H4 (cell line): Measurements from ENCODE around the gene KLRK1. TPM values are rescaled to one million over a fixed set of nuclear protein-coding genes. Genes with fewer than 3 reads are reported as not detected.
"Not testable (repeated sequence)": the region's sequence is repeated elsewhere in the genome, so short reads cannot be mapped to it uniquely, and the experiment has no call there.

Source experiments
- DNase-seq: peaks from one replicate; pipeline ENCODE4 v3.0.0-alpha.2; 2015; ENCODE audit warnings: low spot score
- total RNA-seq: library from RNA; depleted of rRNA; stranded (reverse); fragments of >200 nt; shearing (Covaris generic); gene quantifications from 2 replicates; pipeline ENCODE4 v1.2.3, GENCODE V29; 2014; rRNA removed

Gene KLRK1
- total RNA-seq, 1 experiment from 2014 or later: not detected

DNA sequence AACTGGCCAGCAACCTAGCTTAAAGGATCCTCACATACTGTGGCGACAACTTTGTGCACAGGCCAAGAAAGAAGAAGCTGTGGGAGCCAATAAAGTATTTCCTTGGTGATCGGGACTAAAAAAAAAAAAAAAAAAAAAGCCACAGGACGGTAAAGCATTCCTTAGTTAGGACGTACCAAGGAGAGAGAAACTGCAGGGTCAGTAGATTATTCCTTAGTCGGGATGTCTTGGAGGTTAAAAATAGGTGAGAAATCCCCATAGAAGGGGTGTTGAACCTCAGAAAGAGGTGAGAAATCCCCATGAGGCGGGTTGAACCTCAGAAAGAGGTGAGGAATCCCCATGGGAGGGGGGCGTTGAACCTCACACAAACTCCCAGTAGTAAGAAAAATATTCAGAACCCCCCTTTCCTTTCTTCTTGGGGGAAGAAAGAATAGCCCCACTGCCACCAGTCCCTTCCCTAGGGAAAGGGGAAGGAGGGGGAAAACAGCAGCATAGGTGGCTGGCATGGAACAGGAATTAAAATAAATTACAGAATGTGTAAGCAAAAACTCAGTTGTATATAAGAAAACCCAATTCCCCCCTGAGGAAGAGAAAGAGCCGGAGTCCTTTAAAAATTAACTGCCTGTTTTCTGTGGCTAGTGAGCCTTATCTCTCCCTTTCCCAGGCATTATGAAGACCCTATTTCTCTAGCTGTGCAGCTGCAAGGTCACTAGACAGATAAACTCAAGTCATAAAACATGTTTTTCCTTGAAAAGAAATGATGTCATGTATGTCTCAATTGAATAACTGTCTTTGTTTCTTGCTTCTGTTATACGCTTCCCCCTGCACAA lies 26.8 kb downstream of the KLRK1 start:
- peak; percentile 71 for DNase-seq

DNA sequence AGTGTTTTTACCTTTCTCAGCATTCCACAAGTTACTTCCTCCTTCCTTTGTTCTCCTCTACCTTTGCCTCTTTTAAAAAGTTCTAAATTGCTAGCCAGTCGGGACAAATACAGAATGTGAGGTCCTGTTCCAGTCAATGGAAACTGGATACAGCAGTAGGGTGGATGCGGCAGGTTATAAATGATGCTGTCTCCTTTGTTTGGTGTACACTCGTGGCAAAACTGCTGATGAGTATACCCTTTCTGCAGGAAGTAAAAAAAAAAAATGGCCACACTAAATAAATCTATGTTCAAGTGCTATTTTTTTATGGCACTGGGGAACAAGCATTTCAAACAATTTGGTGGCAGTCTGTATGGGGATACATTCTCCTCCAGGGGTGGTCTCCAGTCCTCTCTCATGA lies 27.5 kb downstream of the KLRK1 start:
- DNase-seq: no peak

DNA sequence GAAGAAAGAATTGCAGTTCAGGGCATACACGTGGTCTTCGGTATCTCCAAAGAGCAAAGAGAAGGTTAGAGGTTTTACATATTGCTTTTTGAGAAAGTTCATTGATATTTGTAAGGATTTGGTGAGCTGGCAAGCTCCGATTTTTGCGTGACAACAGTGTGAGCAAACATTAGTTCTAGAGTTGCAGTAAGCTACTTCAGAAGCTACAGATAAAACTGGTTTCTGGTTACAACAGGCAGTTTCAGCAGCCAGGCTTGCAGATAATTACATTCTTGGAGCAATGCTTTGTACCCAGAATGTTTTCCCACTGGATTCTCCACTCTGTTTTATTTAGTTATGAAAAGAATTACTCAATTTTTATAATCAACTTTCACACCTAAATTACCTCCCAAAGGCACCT lies 28.2 kb downstream of the KLRK1 start:
- peak; percentile 82 for DNase-seq

DNA sequence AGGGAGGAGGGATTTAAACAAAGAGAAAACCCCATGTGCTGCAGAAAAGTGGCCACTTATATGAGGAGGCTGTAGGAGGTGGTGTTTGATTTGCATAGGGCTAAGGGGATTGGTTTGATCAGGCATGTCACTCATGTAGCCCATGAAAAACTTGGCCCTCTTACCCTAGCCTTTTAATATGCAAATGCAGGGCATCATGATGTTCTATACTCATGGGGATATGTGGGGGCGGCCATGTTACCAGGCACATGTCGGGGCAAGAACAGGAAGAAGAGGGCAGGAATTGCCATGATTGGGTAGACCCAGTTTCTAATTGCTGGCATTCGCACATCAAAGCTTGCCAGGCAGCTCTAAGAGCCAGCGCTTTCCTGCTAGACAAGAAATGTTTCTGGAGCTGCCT lies 28.8 kb downstream of the KLRK1 start:
- DNase-seq: peak; percentile 76

DNA sequence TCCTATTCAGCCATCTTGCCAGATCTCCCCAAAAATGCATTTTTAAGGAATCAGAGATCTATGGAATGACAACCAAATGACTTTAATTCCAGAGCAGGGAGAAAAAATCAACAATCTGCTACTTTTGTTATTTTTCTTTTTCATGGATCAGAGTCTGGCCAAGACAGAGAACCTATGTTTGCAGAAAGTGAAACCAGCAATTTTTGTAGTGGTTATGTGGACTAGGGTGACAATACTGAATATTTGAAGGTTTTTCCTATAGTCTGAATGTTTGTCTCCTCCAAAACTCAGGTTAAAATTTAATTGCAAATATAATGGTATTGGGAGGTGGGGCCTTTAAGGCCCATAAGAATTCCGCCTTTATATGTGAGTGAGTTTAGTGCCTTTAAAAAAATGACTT lies 30.9 kb downstream of the KLRK1 start:
- no peak for DNase-seq

DNA sequence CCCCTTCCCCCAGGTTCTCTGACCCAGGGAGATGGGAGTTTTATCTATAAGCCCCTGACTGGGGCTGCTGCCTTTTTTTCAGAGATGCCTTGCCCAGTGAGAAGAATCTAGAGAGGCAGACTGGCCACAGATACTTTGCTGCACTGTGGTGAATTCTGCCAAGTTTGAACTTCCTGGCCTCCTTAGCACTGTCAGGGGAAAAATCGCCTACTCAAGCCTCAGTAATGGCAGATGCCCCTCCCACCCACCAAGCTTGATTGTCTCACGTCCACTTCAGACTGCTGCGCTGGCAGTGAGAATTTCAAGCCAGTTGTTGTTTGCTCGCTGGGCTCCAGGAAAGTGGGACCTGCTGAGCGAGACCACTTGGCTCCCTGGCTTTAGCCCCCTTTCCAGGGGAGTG lies 31.7 kb downstream of the KLRK1 start:
- DNase-seq: no peak

DNA sequence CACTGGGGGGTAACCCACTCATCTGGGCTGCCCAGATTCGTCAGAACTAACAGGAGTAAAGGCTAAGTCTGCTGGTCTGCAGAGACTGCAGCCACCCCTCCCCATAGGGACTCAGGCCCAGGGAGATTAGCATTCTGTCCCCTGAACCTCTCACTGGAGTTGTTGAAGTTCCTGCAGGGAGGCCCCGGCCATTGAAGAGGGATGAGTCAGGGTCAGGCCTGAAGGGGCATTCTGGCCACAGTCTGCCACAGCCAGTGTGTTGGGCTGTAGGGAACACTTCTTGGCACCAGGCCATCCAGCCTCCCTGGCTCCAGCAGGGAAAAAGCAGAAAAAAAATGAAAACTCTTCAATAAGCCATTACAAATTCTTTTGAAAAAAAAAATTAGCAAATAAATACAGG lies 35.3 kb downstream of the KLRK1 start:
- peak; percentile 48 for DNase-seq

DNA sequence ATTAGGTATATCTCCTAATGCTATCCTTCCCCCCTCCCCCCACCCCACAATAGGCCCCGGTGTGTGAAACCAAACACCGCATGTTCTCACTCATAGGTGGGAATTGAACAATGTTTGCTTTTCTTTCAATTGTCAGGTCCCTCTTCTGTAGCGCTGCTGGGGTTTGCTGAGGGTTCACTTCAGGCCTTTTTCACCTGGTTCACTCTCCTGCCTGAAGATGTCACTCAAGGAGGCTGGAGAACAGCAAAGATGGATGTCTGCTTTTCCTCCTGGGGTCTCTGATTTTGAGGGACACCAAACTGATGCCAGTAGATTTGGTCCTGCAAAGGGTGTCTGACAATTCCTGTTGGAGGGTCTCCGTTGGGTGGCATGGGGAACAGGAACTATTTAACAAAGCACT lies 35.8 kb downstream of the KLRK1 start:
- no peak for DNase-seq

DNA sequence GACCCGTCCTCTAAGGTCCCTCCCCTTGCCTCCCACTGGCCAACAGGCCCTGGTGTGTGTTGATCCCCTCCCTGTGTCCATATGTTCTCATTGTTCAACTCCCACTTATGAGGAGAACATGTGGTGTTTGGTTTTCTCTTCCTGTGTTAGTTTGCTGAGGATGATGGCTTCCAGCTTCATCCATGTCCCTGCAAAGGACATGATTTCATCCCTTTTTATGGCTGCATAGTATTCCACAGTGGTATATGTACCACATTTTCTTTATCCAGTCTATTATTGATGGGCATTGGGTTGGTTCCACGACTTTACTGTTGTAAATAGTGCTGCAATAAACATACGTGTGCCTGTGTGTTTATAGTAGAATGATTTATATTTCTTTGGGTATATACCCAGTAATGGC lies 38.4 kb downstream of the KLRK1 start:
- DNase-seq: not testable (repeated sequence)

DNA sequence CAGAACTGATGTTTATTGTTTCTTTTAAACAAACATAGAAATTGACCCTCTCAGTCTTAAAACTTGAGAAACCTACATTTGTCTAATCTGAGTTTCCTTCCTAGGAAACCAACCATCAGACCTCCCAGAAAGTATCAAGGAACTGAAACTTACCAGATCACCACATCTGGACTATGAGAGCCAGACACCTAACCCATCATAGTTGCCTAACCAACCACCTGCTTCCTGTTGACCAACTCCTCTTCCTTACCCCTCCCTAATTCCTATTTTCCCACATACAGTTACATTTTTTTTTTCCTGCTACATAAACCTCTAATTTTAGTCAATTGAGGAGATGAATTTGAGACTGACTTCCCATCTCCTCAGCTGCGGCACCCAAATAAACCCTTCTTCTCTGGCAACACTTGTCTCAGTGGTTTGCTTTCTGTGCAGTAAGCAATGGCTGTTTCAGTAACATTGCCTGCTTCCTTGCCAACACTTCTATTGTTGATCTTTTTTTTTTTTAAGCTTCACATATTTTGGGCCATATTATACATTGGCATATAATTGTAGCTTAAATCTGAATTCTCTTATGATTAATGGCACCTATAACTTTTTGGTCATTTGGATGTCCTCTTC lies 47.8 kb downstream of the KLRK1 start:
- DNase-seq: peak; percentile 41

DNA sequence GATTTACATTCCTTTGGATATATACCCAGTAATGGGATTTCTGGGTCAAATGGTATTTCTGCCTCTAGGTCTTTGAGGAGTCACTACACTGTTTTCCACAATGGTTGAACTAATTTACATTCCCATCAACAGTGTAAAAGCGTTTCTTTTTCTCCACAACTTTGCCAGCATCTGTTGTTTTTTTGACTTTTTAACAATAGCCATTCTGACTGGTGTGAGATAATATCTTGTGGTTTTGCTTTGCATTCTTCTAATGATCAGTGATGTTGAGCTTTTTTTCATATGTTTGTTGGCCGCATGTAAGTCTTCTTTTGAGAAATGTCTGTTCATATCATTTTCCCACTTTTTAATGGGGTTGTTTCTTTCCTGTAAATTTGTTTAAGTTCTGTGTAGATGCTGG lies 48.9 kb downstream of the KLRK1 start:
- not testable (repeated sequence) for DNase-seq

DNA sequence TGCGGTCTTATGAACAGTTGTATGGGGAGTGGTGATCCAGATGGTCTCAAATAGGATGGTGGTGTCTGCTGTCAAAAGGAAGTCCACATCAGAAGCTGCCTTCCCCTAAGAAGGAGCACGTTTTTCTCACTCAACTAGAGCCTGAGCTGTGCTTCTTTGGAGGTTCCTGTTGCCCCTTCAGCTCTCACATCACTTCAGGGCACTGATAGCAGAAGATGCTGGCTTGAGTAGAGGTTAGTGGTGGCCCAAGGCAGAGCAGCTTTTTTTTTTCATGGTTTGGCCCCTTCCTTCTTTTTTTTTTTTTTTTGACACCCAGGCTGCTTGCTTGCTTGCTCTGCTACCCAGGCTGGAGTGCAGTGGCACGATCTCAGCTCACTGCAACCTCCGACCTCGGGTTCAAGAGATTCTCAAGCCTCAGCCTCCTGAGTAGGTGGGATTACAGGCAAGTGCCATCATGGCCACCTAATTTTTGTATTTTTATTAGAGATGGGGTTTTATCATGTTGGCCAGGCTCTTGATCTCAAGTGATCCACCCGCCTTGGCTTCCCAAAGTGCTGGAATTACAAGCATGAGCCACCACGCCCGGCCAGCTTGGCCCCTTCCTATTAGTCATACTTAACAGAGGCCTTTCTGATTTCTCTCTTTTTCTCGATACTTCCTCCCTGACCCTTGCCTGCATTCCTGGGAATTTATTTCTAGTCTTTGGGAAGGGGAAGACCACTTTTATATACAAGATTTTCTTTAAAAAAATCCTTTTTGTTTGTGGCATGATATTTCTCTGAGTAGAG lies 50.6 kb downstream of the KLRK1 start:
- peak; percentile 13 for DNase-seq

DNA sequence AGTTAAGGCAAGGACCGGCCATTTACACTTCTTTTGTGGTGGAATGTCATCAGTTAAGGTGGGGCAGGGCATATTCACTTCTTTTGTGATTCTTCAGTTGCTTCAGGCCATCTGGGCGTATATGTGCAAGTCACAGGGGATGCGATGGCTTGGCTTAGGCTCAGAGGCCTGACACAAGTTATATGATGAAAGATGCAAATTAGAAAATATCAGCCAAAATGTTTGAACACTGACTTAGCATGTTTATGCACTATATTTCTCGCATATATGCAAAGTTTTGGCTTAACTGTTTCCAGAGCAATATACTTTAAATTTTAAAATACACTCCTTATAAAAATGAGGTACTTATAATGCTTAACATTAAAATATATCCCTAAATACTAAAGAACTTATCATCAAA lies 51.4 kb downstream of the KLRK1 start:
- not testable (repeated sequence) for DNase-seq

DNA sequence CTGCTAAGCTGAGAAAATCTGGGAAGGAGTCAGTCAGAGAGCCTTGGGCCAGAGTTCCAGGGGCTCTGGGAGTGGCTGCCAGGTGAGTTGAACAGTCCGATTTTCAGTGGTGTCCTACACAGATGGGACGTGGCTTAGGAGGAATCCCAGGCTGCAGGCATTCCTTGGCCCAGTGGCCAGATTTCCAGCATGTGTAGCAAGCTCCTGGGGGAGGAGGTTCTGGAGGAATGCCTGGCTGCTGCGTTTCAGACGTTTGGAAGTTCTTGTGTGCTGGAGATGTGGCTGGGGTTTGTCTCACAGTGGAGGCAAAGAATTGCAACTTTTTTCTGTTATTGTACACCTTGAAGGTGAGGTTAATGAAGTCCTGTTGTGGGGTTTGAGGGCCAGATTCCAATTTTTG lies 53.6 kb downstream of the KLRK1 start:
- not testable (repeated sequence) for DNase-seq

DNA sequence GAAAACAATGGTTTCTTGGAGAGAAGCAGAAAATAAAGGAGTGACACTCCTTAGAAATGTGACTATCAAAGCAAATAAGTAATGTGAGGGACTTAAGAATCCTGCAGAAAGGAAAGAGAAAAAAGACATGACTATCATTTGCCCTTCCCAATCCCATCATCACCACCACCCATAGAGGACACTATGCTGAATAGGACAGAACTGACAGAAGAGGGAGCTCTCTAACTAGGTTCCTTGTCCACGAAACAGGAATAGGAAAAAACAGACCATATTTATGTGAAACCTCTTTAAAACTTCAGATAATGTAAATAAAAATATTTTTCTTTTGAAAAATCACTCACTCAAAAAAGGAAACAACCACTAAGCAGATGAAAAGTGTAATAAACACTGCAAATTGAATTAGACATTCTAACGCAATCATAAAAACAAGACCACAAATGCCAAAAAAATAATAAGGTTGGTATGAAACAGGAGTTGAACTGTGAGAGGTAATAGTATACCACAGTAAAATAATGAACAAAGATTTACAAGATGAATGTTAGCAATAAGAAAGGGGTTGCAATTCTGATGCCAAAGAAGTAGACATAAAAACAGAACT lies 58.1 kb downstream of the KLRK1 start:
- peak; percentile 76 for DNase-seq

DNA sequence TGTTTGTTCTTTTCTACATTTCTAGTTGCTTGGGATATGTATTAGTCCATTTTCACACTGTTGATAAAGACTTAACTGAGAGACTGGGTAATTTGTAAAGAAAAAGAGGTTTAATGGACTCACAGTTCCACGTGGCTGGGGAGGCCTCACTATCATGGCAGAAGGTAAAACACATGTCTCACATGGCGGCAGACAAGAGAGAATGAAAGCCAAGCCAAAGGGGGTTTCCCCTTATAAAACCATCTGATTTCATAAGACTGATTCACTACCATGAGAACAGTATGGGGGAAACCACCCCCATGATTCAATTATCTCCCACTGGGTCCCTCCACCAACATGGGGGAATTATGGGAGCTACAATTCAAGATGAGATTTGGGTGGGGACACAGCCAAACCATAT lies 61.1 kb downstream of the KLRK1 start:
- not testable (repeated sequence) for DNase-seq

Other genes starting within 250 kb of the KLRK1 start
- gene OLR1, start 217.9 kb downstream of the KLRK1 start, total RNA-seq: 7.3 and 8.7 TPM in 2 replicates
- 0.10 and 1.5 TPM in 2 replicates for gene TMEM52B, start 211.0 kb downstream of the KLRK1 start, total RNA-seq
- 73.5 and 75.5 TPM in 2 replicates for gene GABARAPL1, start 177.2 kb downstream of the KLRK1 start, total RNA-seq
- 0.77 and 6.7 TPM in 2 replicates for gene KLRD1, start 82.2 kb downstream of the KLRK1 start, total RNA-seq
- gene KLRC4, start 19.7 kb upstream of the KLRK1 start, total RNA-seq: not detected in 2 replicates
- 0.37 TPM in 1 of 2 replicates, not detected in the other for gene KLRC3, start 30.6 kb upstream of the KLRK1 start, total RNA-seq
- gene KLRC2, start 46.0 kb upstream of the KLRK1 start, total RNA-seq: 0.23 TPM in 1 of 2 replicates, not detected in the other
- not detected in 2 replicates for gene KLRC1, start 63.3 kb upstream of the KLRK1 start, total RNA-seq
- 0.66 and 0.83 TPM in 2 replicates for gene EIF2S3B, start 115.8 kb upstream of the KLRK1 start, total RNA-seq
- gene MAGOHB, start 223.6 kb upstream of the KLRK1 start, total RNA-seq: 63.2 and 116 TPM in 2 replicates